Fibroblast of mammary gland (primary cell): ENCODE data around the gene PAK1.

Source experiments
- DNase-seq: peaks from one replicate; pipeline ENCODE4 v3.0.0-alpha.2; 2010; ENCODE audit warnings: low read depth
- H3K4me3 ChIP-seq: 2 replicates; pipeline ENCODE4 v1.5.1; 2011; ENCODE audit warnings: low read depth, mild to moderate bottlenecking, low read length, moderate library complexity; ENCODE audit not compliant: control insufficient read depth
- TF ChIP-seq, protein P1 (sequence below): conservative IDR thresholded peaks from 2 replicates; pipeline ENCODE4 v1.5.1; 2011; ENCODE audit warnings: low read depth, low read length, inconsistent platforms; ENCODE audit not compliant: control insufficient read depth, insufficient read depth

PAK1 gene

DNA sequence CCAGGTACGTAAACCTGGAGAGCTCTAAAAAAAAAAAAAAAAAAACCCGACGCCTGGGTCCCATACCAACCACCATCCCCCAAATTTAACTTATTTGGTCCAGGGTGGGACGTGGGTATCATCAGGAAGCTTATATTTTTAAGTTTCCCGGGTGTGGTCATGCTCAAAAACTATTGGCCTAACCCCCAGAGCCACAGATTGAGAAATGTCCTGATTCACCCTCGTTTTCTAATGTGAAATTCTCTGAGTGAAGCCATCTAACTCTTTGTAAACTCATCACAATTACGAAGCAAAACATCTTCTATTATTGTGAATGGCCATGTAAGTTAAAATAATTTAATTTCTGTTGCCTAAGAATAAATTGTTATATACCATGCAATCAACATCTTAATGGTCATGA is 29.6 kb downstream of the PAK1 start:
- H3K4me3 ChIP-seq: no peak overlapping the region
- TF ChIP-seq, protein P1, sequence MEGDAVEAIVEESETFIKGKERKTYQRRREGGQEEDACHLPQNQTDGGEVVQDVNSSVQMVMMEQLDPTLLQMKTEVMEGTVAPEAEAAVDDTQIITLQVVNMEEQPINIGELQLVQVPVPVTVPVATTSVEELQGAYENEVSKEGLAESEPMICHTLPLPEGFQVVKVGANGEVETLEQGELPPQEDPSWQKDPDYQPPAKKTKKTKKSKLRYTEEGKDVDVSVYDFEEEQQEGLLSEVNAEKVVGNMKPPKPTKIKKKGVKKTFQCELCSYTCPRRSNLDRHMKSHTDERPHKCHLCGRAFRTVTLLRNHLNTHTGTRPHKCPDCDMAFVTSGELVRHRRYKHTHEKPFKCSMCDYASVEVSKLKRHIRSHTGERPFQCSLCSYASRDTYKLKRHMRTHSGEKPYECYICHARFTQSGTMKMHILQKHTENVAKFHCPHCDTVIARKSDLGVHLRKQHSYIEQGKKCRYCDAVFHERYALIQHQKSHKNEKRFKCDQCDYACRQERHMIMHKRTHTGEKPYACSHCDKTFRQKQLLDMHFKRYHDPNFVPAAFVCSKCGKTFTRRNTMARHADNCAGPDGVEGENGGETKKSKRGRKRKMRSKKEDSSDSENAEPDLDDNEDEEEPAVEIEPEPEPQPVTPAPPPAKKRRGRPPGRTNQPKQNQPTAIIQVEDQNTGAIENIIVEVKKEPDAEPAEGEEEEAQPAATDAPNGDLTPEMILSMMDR: no peak
- peak; percentile 5 for DNase-seq

DNA sequence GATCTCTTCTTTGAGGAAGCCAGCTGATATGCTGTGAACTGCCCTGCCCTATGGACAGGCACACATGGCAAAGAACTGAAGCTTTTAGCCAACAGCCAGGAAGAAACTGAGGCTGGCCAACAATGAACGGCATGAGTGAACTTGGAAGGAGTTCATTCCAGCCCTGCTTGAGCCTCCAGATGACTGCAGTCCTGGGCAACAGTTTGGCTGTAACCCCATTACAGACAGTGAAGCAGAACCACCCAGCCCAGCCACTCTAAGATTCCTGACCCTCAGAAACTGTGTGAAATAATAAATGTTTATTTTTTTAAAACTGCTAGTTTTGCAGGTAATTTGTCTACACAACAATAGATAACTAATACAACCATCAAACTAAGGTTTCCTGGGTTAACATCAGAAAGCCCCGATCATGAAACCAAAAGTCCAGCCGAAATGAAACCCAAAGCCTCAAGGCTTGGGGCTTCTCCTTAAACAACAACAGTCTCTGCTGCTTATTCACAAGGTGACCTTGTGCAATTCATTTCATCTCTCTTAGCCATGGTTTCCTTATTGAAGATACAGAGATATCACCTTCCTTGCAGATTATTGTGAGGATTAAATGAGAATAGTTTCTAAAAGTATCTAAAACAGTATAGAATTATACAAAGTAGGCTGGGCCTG is 31.4 kb downstream of the PAK1 start:
- no peak for DNase-seq
- no peak overlapping the region for H3K4me3 ChIP-seq
- TF ChIP-seq, protein P1: no peak

DNA sequence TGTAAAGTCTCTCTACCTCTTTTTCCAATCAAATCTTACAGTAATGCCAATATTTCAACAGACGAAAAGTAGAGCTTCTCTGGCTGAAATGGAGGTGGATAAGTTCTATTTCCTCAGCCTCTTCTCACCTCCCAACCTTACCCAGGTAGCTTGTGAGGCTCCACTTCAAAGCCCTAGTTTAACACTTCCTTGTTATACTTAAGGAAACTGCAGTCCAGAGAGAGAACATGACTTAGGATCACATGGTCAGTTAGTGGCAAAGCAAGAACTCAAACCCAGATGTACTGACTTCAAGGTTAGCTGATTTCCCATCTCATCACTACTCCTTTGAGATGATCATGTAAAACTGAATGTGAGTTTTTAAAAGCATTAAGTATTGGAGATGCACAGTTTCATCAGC is 32.5 kb downstream of the PAK1 start:
- DNase-seq: no peak
- TF ChIP-seq, protein P1: no peak
- H3K4me3 ChIP-seq: no peak overlapping the region

DNA sequence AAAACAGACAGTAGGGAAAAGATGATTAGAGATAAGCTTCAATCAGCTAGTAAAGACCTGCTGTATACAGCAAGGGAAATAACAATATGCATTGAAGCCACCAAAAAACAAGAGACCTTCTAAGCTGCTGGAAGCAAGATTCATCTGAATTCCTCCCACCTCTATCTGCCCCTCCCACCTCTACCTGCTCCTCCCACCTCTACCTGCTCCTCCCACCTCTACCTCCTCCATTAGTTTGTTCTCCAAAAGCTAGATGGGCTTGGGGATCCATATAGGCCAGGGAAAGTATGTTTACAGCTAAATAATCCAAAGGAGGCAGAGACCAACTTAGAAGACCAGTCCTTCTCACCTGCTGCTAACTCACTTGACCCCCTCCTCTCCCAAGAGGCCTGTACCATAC is 33.2 kb downstream of the PAK1 start:
- TF ChIP-seq, protein P1: no peak
- no peak overlapping the region for H3K4me3 ChIP-seq
- DNase-seq: no peak

DNA sequence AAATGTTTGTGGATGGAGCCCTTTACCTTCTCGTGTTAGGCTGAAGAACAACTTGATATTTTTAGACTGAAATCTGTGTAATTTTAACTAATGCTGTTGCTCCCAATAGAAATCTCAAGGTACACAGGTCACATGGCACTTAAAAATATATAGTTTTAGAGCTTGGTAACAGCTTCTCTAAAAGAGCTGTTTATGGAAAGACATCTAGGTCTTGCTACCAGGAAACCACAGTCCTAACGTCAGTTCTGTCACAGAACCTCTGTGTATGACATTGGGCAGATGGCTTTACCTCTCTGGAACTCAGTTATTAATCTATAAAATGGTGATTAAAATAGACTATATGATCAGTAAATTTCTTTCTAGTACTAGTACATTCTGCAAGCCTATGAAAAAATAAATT is 35.4 kb downstream of the PAK1 start:
- no peak overlapping the region for H3K4me3 ChIP-seq
- TF ChIP-seq, protein P1: no peak

DNA sequence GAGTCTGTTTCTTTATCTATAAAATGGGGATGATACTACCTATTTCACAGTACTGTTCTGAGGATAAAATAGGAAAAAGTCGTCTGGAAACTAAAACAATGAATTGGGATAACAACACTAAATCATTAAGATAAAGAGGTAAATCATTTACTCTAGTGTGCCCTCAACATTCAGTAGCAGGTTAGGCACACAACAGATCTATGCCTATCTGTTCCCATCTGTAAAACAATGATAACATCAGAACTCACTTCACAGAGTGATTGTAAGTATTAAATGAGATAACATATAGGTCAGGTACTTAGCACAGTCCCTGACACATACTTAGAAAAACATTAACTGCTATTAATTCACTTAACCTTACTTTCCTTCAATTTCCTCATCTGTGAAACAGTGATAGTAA is 36.9 kb downstream of the PAK1 start:
- TF ChIP-seq, protein P1: no peak
- DNase-seq: no peak
- H3K4me3 ChIP-seq: no peak overlapping the region

More for the DNA sequence above, 35.4 kb downstream of the PAK1 start:
- no peak for DNase-seq

DNA sequence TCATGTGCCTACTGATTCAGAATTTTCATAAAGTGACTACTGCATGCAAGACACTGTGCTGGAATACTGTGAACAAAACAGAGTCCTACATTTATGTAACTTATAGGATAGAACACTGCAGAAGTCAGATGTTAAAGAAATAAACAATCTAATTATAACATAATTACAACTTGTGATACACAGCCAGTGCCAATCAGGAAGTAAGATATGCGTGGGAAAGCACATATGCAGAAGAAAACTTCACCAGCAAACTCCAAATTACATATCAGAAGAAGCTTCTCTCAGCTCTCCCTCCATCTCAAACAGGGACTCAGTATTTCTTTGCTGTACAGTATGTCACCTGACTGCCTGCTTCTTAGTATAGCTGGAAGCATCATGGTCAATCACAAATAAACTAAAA is 37.4 kb downstream of the PAK1 start:
- TF ChIP-seq, protein P1: no peak
- no peak for DNase-seq
- no peak overlapping the region for H3K4me3 ChIP-seq
